Caco-2 (cell line): Measurements from ENCODE around the gene KRT77. TPM values are rescaled to one million over a fixed set of nuclear protein-coding genes. Genes with fewer than 3 reads are reported as not detected.

Experiments
- BruUV-seq: library from RNA; stranded (reverse); fragments of 400-500 nt; replicated peaks from 2 replicates; lab custom pipeline; 2021; lab: Mats Ljungman, UMichigan
- CTCF ChIA-PET: fragments of 300-600 bp; sonication (Branson Sonifier 250); formaldehyde crosslinking; loops from one replicate; lab custom pipeline; 2022; ENCODE audit warnings: antibody characterized with exemption; lab: Charles Lee
- POLR2A ChIA-PET: fragments of 300-600 bp; sonication (Branson Sonifier 250); formaldehyde crosslinking; loops from one replicate; lab custom pipeline; 2022; ENCODE audit warnings: antibody characterized with exemption; lab: Charles Lee
- DNase-seq, 2 experiments: peaks; one replicate each; pipeline versions ENCODE4 v3.0.0 to v3.0.0-alpha.2; 2020 to 2022
- H3K27me3 ChIP-seq: replicated peaks from 2 replicates; pipeline ENCODE4 v1.6.0; 2011; ENCODE audit warnings: low read length; ENCODE audit not compliant: control insufficient read depth, insufficient read depth
- H3K36me3 ChIP-seq: 2 replicates; pipeline ENCODE4 v1.5.1; 2011; ENCODE audit warnings: low read length; ENCODE audit not compliant: control insufficient read depth, insufficient read depth
- H3K4me1 ChIP-seq: fragments of 250-450 bp; sonication (Bioruptor Pico); 2 replicates; pipeline ENCODE4 v1.5.1; 2020; ENCODE audit warnings: mild to moderate bottlenecking
- H3K4me3 ChIP-seq: 2 replicates; pipeline ENCODE4 v1.5.1; 2011; ENCODE audit warnings: low read depth, mild to moderate bottlenecking, control low read depth, low read length
- H3K9me3 ChIP-seq: fragments of 250-450 bp; sonication (Bioruptor Pico); 2 replicates; pipeline ENCODE4 v1.5.1; 2020; ENCODE audit warnings: mild to moderate bottlenecking, moderate library complexity
- H3K27ac Mint-ChIP-seq: one replicate; pipeline ENCODE4 v1.8.0; 2022; ENCODE audit warnings: mixed read lengths; ENCODE audit not compliant: unreplicated experiment
- H3K27me3 Mint-ChIP-seq: one replicate; pipeline ENCODE4 v1.8.0; 2022; ENCODE audit warnings: mixed read lengths; ENCODE audit not compliant: insufficient read depth, unreplicated experiment
- H3K36me3 Mint-ChIP-seq: one replicate; pipeline ENCODE4 v1.8.0; 2022; ENCODE audit warnings: mild to moderate bottlenecking, mixed read lengths; ENCODE audit not compliant: insufficient read depth, unreplicated experiment
- H3K4me1 Mint-ChIP-seq: one replicate; pipeline ENCODE4 v1.8.0; 2022; ENCODE audit warnings: low read depth, mixed read lengths; ENCODE audit not compliant: unreplicated experiment
- H3K4me3 Mint-ChIP-seq: one replicate; pipeline ENCODE4 v1.8.0; 2022; ENCODE audit warnings: mild to moderate bottlenecking, moderate library complexity, mixed read lengths; ENCODE audit not compliant: unreplicated experiment
- H3K9me3 Mint-ChIP-seq: one replicate; pipeline ENCODE4 v1.8.0; 2022; ENCODE audit warnings: mixed read lengths; ENCODE audit not compliant: unreplicated experiment
- intact Hi-C: fragments of 100-400 bp; cut with micrococcal nuclease; formaldehyde crosslinking; loops from one replicate; pipeline ENCODE4 v1.10.0; 2022; ENCODE audit not compliant: unreplicated experiment
- total RNA-seq: library from RNA; stranded (reverse); gene quantifications from 2 replicates; pipeline ENCODE4 v1.2.3, GENCODE V29; 2022
- TF ChIP-seq, protein P1 (sequence below), 2 experiments: fragments of 200-600 bp in 1 of 2; IDR thresholded peaks; 1 replicate in 1 of 2; 2 replicates in 1 of 2; pipeline versions ENCODE4 v1.5.1 to v1.8.0; 2011 to 2022; ENCODE audit warnings: antibody characterized with exemption in 1 of 2, control low read depth in 1 of 2, inconsistent platforms in 1 of 2, low read depth in 1 of 2, low read length in 1 of 2, mild to moderate bottlenecking in 1 of 2, moderate library complexity in 1 of 2; ENCODE audit not compliant: insufficient read depth in 1 of 2, severe bottlenecking in 1 of 2, unreplicated experiment in 1 of 2

KRT77 gene
- total RNA-seq, 1 experiment from 2014 or later = not detected

DNA sequence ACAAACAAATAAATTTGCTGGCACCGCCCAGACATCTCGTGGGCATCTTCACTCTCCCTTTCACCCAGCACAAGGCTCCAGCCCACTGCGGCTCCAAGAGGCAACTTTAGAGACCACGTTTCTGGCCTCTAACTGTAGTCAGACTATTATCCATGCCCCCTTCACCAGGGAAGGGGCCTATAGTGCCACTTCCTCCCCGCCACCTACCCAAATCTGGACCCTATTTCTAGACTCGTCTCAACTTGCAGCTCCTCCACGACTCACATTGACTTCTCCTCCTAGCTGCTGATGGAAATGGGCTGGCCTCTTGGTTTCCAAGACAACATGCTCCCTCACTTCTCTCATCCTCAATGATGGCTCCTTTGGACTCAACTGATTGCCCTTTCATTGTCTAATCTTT lies 35.4 kb downstream of the KRT77 start:
- no peaks in the 10 kb centered on the region for H3K4me1 Mint-ChIP-seq
- no peak for DNase-seq
- POLR2A ChIA-PET = no interaction called here
- TF ChIP-seq, protein P1, sequence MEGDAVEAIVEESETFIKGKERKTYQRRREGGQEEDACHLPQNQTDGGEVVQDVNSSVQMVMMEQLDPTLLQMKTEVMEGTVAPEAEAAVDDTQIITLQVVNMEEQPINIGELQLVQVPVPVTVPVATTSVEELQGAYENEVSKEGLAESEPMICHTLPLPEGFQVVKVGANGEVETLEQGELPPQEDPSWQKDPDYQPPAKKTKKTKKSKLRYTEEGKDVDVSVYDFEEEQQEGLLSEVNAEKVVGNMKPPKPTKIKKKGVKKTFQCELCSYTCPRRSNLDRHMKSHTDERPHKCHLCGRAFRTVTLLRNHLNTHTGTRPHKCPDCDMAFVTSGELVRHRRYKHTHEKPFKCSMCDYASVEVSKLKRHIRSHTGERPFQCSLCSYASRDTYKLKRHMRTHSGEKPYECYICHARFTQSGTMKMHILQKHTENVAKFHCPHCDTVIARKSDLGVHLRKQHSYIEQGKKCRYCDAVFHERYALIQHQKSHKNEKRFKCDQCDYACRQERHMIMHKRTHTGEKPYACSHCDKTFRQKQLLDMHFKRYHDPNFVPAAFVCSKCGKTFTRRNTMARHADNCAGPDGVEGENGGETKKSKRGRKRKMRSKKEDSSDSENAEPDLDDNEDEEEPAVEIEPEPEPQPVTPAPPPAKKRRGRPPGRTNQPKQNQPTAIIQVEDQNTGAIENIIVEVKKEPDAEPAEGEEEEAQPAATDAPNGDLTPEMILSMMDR (IDR thresholded peaks at IDR 0.05; ENCODE audit: insufficient read depth in 1 of 2, low read depth in 1 of 2, low read length in 1 of 2, severe bottlenecking in 1 of 2, unreplicated experiment in 1 of 2) = no peak
- CTCF ChIA-PET = no interaction called here
- no TSS peak for BruUV-seq
- Histone ChIP-seq H3K27me3 (no peaks in the 10 kb centered on the region; the same call in 1 of the 2 replicates), H3K9me3 (no peaks in the 10 kb centered on the region), H3K36me3 (no peaks in the 10 kb centered on the region), H3K4me1 (peaks cover 15% of the 10 kb centered on the region), H3K4me3 (no peak overlapping the region)
- H3K4me3 Mint-ChIP-seq = no peak overlapping the region
- H3K36me3 Mint-ChIP-seq = no peaks in the 10 kb centered on the region
- H3K9me3 Mint-ChIP-seq = no peaks in the 10 kb centered on the region
- no peak overlapping the region for H3K27ac Mint-ChIP-seq
- peaks cover 16% of the 10 kb centered on the region for H3K27me3 Mint-ChIP-seq
- intact Hi-C loops = loop anchor here (2.0 kb wide), 1 partner anchor 197 kb away; no protein-coding TSS in a partner anchor

DNA sequence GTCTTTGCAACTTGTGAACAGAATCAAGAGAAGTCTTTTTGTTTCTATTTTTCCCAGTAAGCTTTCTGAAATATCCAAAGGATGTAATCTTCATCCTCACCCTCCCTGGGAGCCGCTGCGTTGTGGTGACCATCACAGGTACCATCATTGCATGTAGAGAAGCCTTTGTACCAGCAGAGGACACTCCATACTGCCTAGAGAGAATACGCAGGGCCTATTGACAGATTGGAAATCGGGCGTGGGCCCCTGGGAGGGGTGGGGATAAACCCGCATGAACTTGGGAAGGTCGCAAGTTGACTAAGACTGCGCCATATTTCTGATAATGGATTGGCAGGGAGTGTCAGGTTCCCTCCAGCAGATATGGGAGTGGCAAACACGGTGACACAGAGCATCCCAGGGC lies 35.8 kb downstream of the KRT77 start:
- TF ChIP-seq, protein P1 (IDR thresholded peaks at IDR 0.05; ENCODE audit: insufficient read depth in 1 of 2, low read depth in 1 of 2, low read length in 1 of 2, severe bottlenecking in 1 of 2, unreplicated experiment in 1 of 2) = peak in 1 of 2 experiments; percentile 29
- H3K9me3 Mint-ChIP-seq = no peaks in the 10 kb centered on the region
- H3K27ac Mint-ChIP-seq = no peak overlapping the region
- peaks cover 16% of the 10 kb centered on the region for H3K27me3 Mint-ChIP-seq
- DNase-seq = peak in 1 of 2 experiments; percentile 17
- CTCF ChIA-PET = interaction anchor here (0.8 kb wide), 1 partner anchor 203 kb away, joined by 4 read pairs; no protein-coding TSS in a partner anchor
- H3K4me3 Mint-ChIP-seq = no peak overlapping the region
- no TSS peak for BruUV-seq
- intact Hi-C loops = loop anchor here (2.0 kb wide), 1 partner anchor 197 kb away; no protein-coding TSS in a partner anchor
- no peak overlapping the region for H3K4me3 ChIP-seq
- peaks cover 11% of the 10 kb centered on the region for H3K4me1 ChIP-seq
- H3K36me3 Mint-ChIP-seq = no peaks in the 10 kb centered on the region
- POLR2A ChIA-PET = no interaction called here
- no peaks in the 10 kb centered on the region; the same call in 1 of the 2 replicates for H3K27me3 ChIP-seq
- no peaks in the 10 kb centered on the region for H3K36me3 ChIP-seq
- no peaks in the 10 kb centered on the region for H3K9me3 ChIP-seq
- no peaks in the 10 kb centered on the region for H3K4me1 Mint-ChIP-seq

DNA sequence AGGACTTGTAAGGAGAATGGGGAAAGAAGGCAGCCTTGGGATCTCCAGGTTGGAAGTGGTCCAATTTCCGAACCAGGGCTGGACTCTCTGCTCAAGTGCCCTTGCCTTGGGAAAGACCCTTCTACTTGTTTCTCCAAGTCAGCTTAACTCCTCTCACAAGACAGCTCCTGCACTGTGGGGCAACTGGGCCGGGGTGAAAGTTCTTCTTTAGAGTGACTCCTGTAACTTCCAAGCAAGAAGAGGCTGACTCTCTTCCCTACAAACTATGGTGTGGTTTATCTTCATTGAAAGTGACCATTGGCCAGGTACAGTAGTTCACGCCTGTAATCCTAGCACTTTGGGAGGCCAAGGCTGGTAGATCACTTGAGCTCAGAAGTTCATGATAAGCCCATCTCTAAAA lies 36.9 kb downstream of the KRT77 start:
- Histone ChIP-seq H3K27me3 (no peaks in the 10 kb centered on the region; the same call in 1 of the 2 replicates), H3K36me3 (no peaks in the 10 kb centered on the region), H3K4me1 (peaks cover under 1% of the 10 kb centered on the region), H3K9me3 (no peaks in the 10 kb centered on the region), H3K4me3 (no peak overlapping the region)
- no peak for DNase-seq
- H3K4me3 Mint-ChIP-seq = no peak overlapping the region
- no TSS peak for BruUV-seq
- H3K27ac Mint-ChIP-seq = no peak overlapping the region
- ChIA-PET CTCF (interaction anchor here (0.6 kb wide), 1 partner anchor 21 kb away, joined by 4 read pairs; no protein-coding TSS in a partner anchor), POLR2A (no interaction called here)
- no peaks in the 10 kb centered on the region for H3K4me1 Mint-ChIP-seq
- intact Hi-C loops = loop anchor here (2.0 kb wide), 1 partner anchor 198 kb away; no protein-coding TSS in a partner anchor
- H3K36me3 Mint-ChIP-seq = no peaks in the 10 kb centered on the region
- H3K27me3 Mint-ChIP-seq = peaks cover 21% of the 10 kb centered on the region
- TF ChIP-seq, protein P1 (IDR thresholded peaks at IDR 0.05; ENCODE audit: insufficient read depth in 1 of 2, low read depth in 1 of 2, low read length in 1 of 2, severe bottlenecking in 1 of 2, unreplicated experiment in 1 of 2) = no peak
- H3K9me3 Mint-ChIP-seq = no peaks in the 10 kb centered on the region
